Esophagus squamous epithelium (tissue), 5 donors: ENCODE data around the gene CGNL1. TPM values are rescaled to one million over a fixed set of nuclear protein-coding genes. Genes with fewer than 3 reads are reported as not detected.

ENCODE experiments used
- DNase-seq: peaks from one replicate; lab custom pipeline; 2025; lab: John Stamatoyannopoulos, UW
- H3K27ac ChIP-seq, 4 donors: fragments of 200-600 bp; sonication (generic); one replicate each; pipeline ENCODE4 v1.5.1; 2016 to 2019; ENCODE audit warnings: mild to moderate bottlenecking in 1 of 4
- H3K27me3 ChIP-seq, 4 donors: fragments of 200-600 bp; sonication (generic); 1 replicate in 3 of 4; 2 replicates in 1 of 4; pipeline versions ENCODE4 v1.5.1 to v1.6.0; 2017 to 2021; ENCODE audit warnings: antibody characterized with exemption in 1 of 4
- H3K36me3 ChIP-seq, 3 donors: fragments of 200-600 bp; sonication (generic); one replicate each; pipeline ENCODE4 v1.5.1; 2016 to 2019
- H3K4me1 ChIP-seq, 3 donors: fragments of 200-600 bp; sonication (generic); one replicate each; pipeline ENCODE4 v1.5.1; 2017 to 2019
- H3K4me3 ChIP-seq, 4 donors: fragments of 200-600 bp; sonication (generic); 1 replicate in 3 of 4; 2 replicates in 1 of 4; pipeline ENCODE4 v1.5.1; 2016 to 2019; ENCODE audit warnings: mild to moderate bottlenecking in 2 of 4, moderate library complexity in 1 of 4
- H3K9me3 ChIP-seq, 3 donors: fragments of 200-600 bp; sonication (generic); one replicate each; pipeline ENCODE4 v1.5.1; 2016 to 2019
- POLR2A ChIP-seq, 4 donors: fragments of 450-650 bp; IDR thresholded peaks; one replicate each; pipeline ENCODE4 v1.6.1; 2017; ENCODE audit warnings: antibody characterized with exemption in 4 of 4, mild to moderate bottlenecking in 4 of 4, moderate library complexity in 3 of 4
- WGBS, 2 donors: methylation state at CpG; one replicate each; pipeline ENCODE4 v1.1.5; 2018; 5-methylcytosine and 5-hydroxymethylcytosine counted together
- intact Hi-C: fragments of 100-400 bp; cut with DNase I; formaldehyde crosslinking; loops from one replicate; pipeline ENCODE4 v1.15.0; 2022
- total RNA-seq, 4 donors: library from RNA; depleted of rRNA; stranded (reverse); fragments of >200 nt; gene quantifications; one replicate each; pipeline ENCODE4 v1.1.0, GENCODE V29; 2016
- TF ChIP-seq, protein P1 (sequence below), 6 experiments: fragments of 450-650 bp in 4 of 6; fragments of 200-600 bp in 2 of 6; sonication (generic) in 2 of 6; IDR thresholded peaks; one replicate each; pipeline ENCODE4 v1.5.1; 2016 to 2019; ENCODE audit warnings: antibody characterized with exemption in 6 of 6, mild to moderate bottlenecking in 4 of 6, moderate library complexity in 4 of 6
- donor health status: DM: yes; HTN: yes; CAD: no.

Gene CGNL1
- total RNA-seq, 4 donors from 2014 or later, result 3.8 to 14.7 (median 8.8) TPM

DNA sequence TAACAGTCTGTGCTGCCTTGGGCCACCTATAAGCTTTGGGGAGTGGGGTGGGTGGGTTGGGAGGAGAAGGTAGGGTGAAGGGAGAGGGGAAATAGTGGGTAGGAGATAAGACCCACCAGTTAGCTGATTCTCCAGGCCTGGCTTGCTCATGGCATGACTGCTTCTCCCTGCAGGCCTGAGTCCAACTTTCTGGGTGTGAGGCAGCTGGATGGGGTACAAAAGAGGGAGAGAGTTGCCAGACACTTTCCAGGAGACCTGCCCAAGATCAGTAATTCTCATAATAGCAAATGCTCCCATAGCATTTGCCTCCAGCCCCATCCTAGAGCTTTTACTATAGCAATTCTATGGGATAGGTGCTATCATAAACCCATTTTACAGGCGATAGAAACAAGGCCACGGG lies 7.7 kb downstream of the CGNL1 start:
- Histone ChIP-seq H3K36me3 (no peaks in the 10 kb centered on the region), H3K4me1 (peaks cover 0 to 8% (median 0%) of the 10 kb centered on the region in 3 donors), H3K9me3 (no peaks in the 10 kb centered on the region), H3K27me3 (peaks cover 0 to 7% (median 0%) of the 10 kb centered on the region in 4 donors), H3K27ac (peak overlapping the region in 1 of 4 donors; percentile 36), H3K4me3 (no peak overlapping the region)
- TF ChIP-seq, protein P1, sequence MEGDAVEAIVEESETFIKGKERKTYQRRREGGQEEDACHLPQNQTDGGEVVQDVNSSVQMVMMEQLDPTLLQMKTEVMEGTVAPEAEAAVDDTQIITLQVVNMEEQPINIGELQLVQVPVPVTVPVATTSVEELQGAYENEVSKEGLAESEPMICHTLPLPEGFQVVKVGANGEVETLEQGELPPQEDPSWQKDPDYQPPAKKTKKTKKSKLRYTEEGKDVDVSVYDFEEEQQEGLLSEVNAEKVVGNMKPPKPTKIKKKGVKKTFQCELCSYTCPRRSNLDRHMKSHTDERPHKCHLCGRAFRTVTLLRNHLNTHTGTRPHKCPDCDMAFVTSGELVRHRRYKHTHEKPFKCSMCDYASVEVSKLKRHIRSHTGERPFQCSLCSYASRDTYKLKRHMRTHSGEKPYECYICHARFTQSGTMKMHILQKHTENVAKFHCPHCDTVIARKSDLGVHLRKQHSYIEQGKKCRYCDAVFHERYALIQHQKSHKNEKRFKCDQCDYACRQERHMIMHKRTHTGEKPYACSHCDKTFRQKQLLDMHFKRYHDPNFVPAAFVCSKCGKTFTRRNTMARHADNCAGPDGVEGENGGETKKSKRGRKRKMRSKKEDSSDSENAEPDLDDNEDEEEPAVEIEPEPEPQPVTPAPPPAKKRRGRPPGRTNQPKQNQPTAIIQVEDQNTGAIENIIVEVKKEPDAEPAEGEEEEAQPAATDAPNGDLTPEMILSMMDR (IDR thresholded peaks at IDR 0.05), result no peak
- TF ChIP-seq POLR2A (IDR thresholded peaks at IDR 0.05), result no peak
- intact Hi-C loops, result no loop called here
- DNase-seq, result no peak
- 64 to 85% methylated on average over 2 of the region's 2 CpGs for WGBS, 2 donors

DNA sequence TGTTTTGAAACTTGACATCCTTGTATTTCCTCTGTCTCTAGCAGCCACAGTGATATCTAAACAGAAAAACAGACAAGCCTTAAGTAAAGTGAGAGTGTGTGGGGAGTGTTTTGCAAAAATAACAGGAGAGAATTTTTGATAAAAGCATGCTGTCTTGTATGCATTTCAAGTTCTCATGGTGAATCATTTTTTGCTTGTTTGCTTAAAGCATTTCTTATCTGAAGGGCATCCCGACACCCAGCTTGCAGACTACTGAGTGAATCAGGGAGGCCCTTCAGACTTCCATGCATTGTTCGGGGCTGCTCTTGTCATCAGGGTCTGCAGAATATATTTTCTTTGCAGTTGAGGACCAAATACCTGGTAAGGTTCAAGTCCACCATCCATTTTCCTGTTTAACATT lies 8.5 kb downstream of the CGNL1 start:
- Histone ChIP-seq H3K9me3 (no peaks in the 10 kb centered on the region), H3K36me3 (no peaks in the 10 kb centered on the region), H3K4me3 (no peak overlapping the region), H3K27ac (no peak overlapping the region), H3K27me3 (peaks cover 0 to 6% (median 0%) of the 10 kb centered on the region in 4 donors), H3K4me1 (peaks cover 0 to 8% (median 0%) of the 10 kb centered on the region in 3 donors)
- TF ChIP-seq, protein P1 (IDR thresholded peaks at IDR 0.05), result no peak
- TF ChIP-seq POLR2A (IDR thresholded peaks at IDR 0.05), result no peak
- intact Hi-C loops, result no loop called here
- 46 to 73% methylated on average over 2 of the region's 2 CpGs for WGBS, 2 donors
- DNase-seq, result no peak

DNA sequence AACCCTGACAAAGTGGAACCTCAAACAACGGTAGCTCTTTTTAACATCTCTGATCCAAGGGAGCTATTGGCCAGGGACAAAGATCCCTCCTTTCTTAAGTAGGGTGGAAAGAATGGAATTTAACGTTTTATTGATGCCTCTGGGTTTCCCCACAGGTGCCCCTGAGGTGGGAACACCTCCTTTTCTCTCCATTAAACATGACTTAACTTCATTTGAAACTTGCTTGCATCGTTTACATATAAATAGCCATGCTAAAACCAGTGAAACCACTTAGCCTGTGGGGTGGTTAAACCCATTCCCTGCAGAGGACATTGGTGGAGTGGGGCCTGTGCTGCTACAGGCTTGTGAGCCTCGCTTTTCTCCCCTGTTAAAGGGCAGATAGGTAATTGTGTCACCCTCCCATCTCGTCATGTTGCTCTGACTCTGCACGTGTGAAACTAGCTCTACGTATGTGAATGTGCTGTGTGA lies 9.7 kb downstream of the CGNL1 start:
- no peaks in the 10 kb centered on the region for H3K27me3 ChIP-seq
- intact Hi-C loops, result no loop called here
- no peaks in the 10 kb centered on the region for H3K36me3 ChIP-seq
- no peak for DNase-seq
- peaks cover 0 to 8% (median 0%) of the 10 kb centered on the region in 3 donors for H3K4me1 ChIP-seq
- no peak overlapping the region for H3K27ac ChIP-seq
- H3K9me3 ChIP-seq, result no peaks in the 10 kb centered on the region
- 79 to 80% methylated on average over 6 to 7 of the region's 7 CpGs for WGBS, 2 donors
- no peak overlapping the region for H3K4me3 ChIP-seq
- TF ChIP-seq, protein P1 (IDR thresholded peaks at IDR 0.05), result no peak
- TF ChIP-seq POLR2A (IDR thresholded peaks at IDR 0.05), result no peak

DNA sequence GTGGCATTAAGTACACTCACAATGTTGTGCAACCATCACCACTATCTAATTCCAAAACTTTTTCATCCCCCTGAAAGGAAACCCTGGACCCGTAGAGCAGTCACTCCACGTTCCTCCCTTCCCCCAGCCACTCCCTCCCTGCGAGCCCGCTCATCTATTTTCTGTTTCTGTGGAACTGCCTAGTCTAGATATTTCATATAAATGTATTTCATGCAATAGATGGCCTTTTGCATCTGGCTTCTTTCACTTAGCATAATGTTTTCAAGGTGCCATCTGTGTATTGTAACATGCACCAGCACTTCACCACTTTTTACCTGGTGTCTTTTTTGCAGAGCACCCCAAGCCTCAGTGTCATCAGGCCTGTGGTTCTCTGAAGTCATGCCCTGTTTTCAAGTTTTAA lies 10.7 kb downstream of the CGNL1 start:
- WGBS, 2 donors, result 77 to 80% methylated on average over 4 of the region's 4 CpGs
- no peaks in the 10 kb centered on the region for H3K36me3 ChIP-seq
- no peak overlapping the region for H3K4me3 ChIP-seq
- intact Hi-C loops, result no loop called here
- DNase-seq, result no peak
- H3K27ac ChIP-seq, result no peak overlapping the region
- H3K27me3 ChIP-seq, result no peaks in the 10 kb centered on the region
- H3K9me3 ChIP-seq, result no peaks in the 10 kb centered on the region
- TF ChIP-seq POLR2A (IDR thresholded peaks at IDR 0.05), result no peak
- TF ChIP-seq, protein P1 (IDR thresholded peaks at IDR 0.05), result no peak
- H3K4me1 ChIP-seq, result peaks cover 0 to 8% (median 0%) of the 10 kb centered on the region in 3 donors

DNA sequence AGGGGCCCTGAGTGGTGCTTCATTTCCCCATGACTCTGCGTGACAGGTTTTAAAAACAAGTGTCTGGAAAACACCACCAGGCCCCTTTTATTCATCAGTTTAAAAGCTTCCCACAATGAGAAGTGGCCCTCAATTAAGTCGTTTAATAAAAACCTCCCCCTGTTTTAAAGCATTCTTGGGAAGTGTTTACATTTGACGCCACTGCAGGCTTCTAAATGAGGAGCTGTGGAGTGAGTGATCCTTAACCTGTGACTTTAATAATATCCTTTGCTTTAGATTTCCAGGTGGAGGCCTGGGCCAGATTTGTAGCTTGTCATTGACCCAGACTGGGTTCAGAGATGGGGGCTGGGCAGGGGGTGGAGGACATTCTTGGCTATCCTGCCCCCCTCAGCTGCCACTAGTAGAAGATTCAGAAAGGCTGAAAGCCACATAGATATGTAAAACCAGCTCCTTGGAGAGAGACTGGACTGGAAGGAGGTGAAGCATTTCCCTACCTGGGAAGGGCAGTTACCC lies 11.3 kb downstream of the CGNL1 start:
- Histone ChIP-seq H3K27ac (peak overlapping the region in 1 of 4 donors; percentile 44), H3K4me1 (peaks cover 0 to 8% (median 0%) of the 10 kb centered on the region in 3 donors), H3K9me3 (no peaks in the 10 kb centered on the region), H3K4me3 (no peak overlapping the region), H3K36me3 (no peaks in the 10 kb centered on the region), H3K27me3 (no peaks in the 10 kb centered on the region)
- 36 to 56% methylated on average over 3 of the region's 3 CpGs for WGBS, 2 donors
- intact Hi-C loops, result no loop called here
- no peak for TF ChIP-seq POLR2A (IDR thresholded peaks at IDR 0.05)
- TF ChIP-seq, protein P1 (IDR thresholded peaks at IDR 0.05), result no peak
- DNase-seq, result no peak
